ENCODE measurements around the gene PDK1. TPM values are rescaled to one million over a fixed set of nuclear protein-coding genes. Genes with fewer than 3 reads are reported as not detected.

The PDK1 gene
- total RNA-seq, 2 experiments from 2014 or later, result 30.0 to 31.1 TPM

- no peaks in the 10 kb centered on the region for H3K27me3 Mint-ChIP-seq
- intact Hi-C loops (cut with DNase I, micrococcal nuclease), result no loop called here
- H3K36me3 Mint-ChIP-seq (ENCODE audit: low read depth), result peaks cover 94% of the 10 kb centered on the region
- Histone ChIP-seq H3K4me3 (ENCODE audit: low read length) (no peak overlapping the region), H3K4me1 (ENCODE audit: insufficient read depth, low read length) (no peaks in the 10 kb centered on the region), H3K9me3 (ENCODE audit: control insufficient read depth in 1 of 2, insufficient read depth in 1 of 2, low read length in 2 of 2) (no peaks in the 10 kb centered on the region), H3K27ac (ENCODE audit: low read depth in 1 of 2, low read length in 2 of 2) (no peak overlapping the region), H3K27me3 (ENCODE audit: control insufficient read depth in 1 of 2, insufficient read depth in 2 of 2, low read length in 2 of 2) (no peaks in the 10 kb centered on the region), H3K36me3 (ENCODE audit: insufficient read depth, low read length) (peaks cover 63% of the 10 kb centered on the region)
- DNase-seq (no peak), ATAC-seq (ENCODE audit: poor library complexity) (no peak)
- H3K27ac Mint-ChIP-seq, result peak overlapping the region; percentile 52
- POLR2A ChIA-PET, result no interaction called here
- TF ChIP-seq CTCF (IDR thresholded peaks at IDR 0.05), result no peak
- no peaks in the 10 kb centered on the region for H3K9me3 Mint-ChIP-seq
- CTCF ChIA-PET, result no interaction called here
- peaks cover 16% of the 10 kb centered on the region for H3K4me1 Mint-ChIP-seq (ENCODE audit: low read depth)
- no peak overlapping the region for H3K4me3 Mint-ChIP-seq
Observed at GRCh38 chr2:172600557-172601008, 44.7 kb downstream of the PDK1 start.

DNA sequence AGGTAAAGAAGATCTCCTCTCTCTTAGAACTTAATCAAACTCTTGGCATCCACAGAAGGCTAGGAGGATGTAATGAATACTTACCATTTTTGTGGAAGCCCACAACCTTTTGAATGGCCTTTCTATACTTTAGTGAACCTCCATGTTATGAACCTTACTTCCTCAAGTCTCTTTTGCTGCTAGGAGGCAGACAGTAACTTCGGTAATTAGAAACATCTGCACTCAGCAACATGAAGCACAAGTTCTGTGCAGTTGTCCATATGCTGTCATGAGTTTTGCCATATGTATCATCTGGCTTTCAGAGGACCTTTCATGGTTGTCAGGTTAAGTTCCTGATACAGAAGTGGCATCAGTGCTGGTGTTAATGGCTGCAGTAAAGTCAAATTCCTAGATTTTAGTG, 50.4 kb downstream of the PDK1 start:
- H3K4me3 Mint-ChIP-seq, result no peak overlapping the region
- H3K27me3 ChIP-seq (ENCODE audit: control insufficient read depth in 1 of 2, insufficient read depth in 2 of 2, low read length in 2 of 2), result no peaks in the 10 kb centered on the region
- no peaks in the 10 kb centered on the region for H3K27me3 Mint-ChIP-seq
- POLR2A ChIA-PET, result no interaction called here
- CTCF ChIA-PET, result no interaction called here
- H3K27ac ChIP-seq (ENCODE audit: low read depth in 1 of 2, low read length in 2 of 2), result no peak overlapping the region
- peaks cover 85% of the 10 kb centered on the region for H3K36me3 Mint-ChIP-seq (ENCODE audit: low read depth)
- ATAC-seq (ENCODE audit: poor library complexity) (no peak), DNase-seq (no peak)
- H3K9me3 Mint-ChIP-seq, result no peaks in the 10 kb centered on the region
- no peaks in the 10 kb centered on the region for H3K4me1 Mint-ChIP-seq (ENCODE audit: low read depth)
- TF ChIP-seq CTCF (IDR thresholded peaks at IDR 0.05), result no peak
- H3K9me3 ChIP-seq (ENCODE audit: control insufficient read depth in 1 of 2, insufficient read depth in 1 of 2, low read length in 2 of 2), result no peaks in the 10 kb centered on the region
- no peak overlapping the region for H3K4me3 ChIP-seq (ENCODE audit: low read length)
- no peak overlapping the region for H3K27ac Mint-ChIP-seq
- intact Hi-C loops (cut with DNase I, micrococcal nuclease), result no loop called here
- H3K36me3 ChIP-seq (ENCODE audit: insufficient read depth, low read length), result peaks cover 43% of the 10 kb centered on the region
- no peaks in the 10 kb centered on the region for H3K4me1 ChIP-seq (ENCODE audit: insufficient read depth, low read length)

- POLR2A ChIA-PET, result no interaction called here
Observed at GRCh38 chr2:172607379-172607928, 51.6 kb downstream of the PDK1 start.

More at GRCh38 chr2:172607379-172607928, 51.6 kb downstream of the PDK1 start:
- Histone ChIP-seq H3K4me3 (ENCODE audit: low read length) (no peak overlapping the region), H3K4me1 (ENCODE audit: insufficient read depth, low read length) (no peaks in the 10 kb centered on the region), H3K36me3 (ENCODE audit: insufficient read depth, low read length) (peaks cover 38% of the 10 kb centered on the region), H3K27ac (ENCODE audit: low read depth in 1 of 2, low read length in 2 of 2) (no peak overlapping the region), H3K9me3 (ENCODE audit: control insufficient read depth in 1 of 2, insufficient read depth in 1 of 2, low read length in 2 of 2) (no peaks in the 10 kb centered on the region), H3K27me3 (ENCODE audit: control insufficient read depth in 1 of 2, insufficient read depth in 2 of 2, low read length in 2 of 2) (no peaks in the 10 kb centered on the region)
- ATAC-seq (ENCODE audit: poor library complexity) (no peak), DNase-seq (no peak)
- Mint-ChIP-seq H3K9me3 (no peaks in the 10 kb centered on the region), H3K4me3 (no peak overlapping the region), H3K4me1 (ENCODE audit: low read depth) (no peaks in the 10 kb centered on the region), H3K27me3 (no peaks in the 10 kb centered on the region), H3K27ac (peak overlapping the region; percentile 57), H3K36me3 (ENCODE audit: low read depth) (peaks cover 83% of the 10 kb centered on the region)
- TF ChIP-seq CTCF (IDR thresholded peaks at IDR 0.05), result no peak
- CTCF ChIA-PET, result interaction anchor here (0.6 kb wide), 1 partner anchor 17 kb away, joined by 3 read pairs; no protein-coding TSS in a partner anchor
- intact Hi-C loops (cut with DNase I, micrococcal nuclease), result no loop called here

All from CD4-positive, alpha-beta T cell (primary cell).